Fibroblast of villous mesenchyme (primary cell): ENCODE measurements around the gene TLR4. TPM values are rescaled to one million over a fixed set of nuclear protein-coding genes. Genes with fewer than 3 reads are reported as not detected.

ENCODE experiments used
- DNase-seq: peaks from one replicate; pipeline ENCODE4 v3.0.0-alpha.2; 2010; ENCODE audit warnings: low read depth
- H3K4me3 ChIP-seq: 2 replicates; pipeline ENCODE4 v1.5.1; 2011; ENCODE audit warnings: low read depth, mild to moderate bottlenecking, low read length
- CTCF ChIP-seq: IDR thresholded peaks from 2 replicates; pipeline ENCODE4 v1.5.1; 2012; ENCODE audit warnings: low read depth, mild to moderate bottlenecking, low read length; ENCODE audit not compliant: insufficient read depth
- total RNA-seq: library from RNA; depleted of rRNA; stranded (reverse); fragments of >200 nt; gene quantifications from 2 replicates; pipeline ENCODE4 v1.2.3, GENCODE V29; 2012

Gene TLR4
- total RNA-seq, 1 donor: 18.1 TPM

- H3K4me3 ChIP-seq: no peak overlapping the region
- DNase-seq: no peak
- no peak for TF ChIP-seq CTCF
Observed at GRCh38 chr9:117739624-117740347, 35.6 kb downstream of the TLR4 start.

DNA sequence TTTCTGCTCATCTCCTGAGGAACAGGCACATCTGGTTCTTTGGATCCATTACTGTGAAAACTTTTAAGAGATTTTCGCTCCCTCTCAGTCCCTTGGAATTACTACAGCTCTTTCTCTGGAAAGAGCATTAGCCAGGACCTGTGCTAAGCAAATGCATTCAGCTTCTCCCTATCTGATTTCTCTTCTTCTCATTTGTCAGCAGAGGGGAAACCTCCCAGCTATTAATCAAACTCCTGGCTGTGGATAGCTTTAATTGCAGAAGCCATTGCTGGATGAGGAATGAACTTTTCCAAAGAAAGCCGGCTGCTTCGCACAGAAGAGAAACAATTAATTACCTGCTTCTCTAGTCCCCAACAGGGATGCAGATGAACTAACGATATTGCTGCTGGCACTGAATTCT lies 37.9 kb downstream of the TLR4 start:
- DNase-seq: no peak
- no peak overlapping the region for H3K4me3 ChIP-seq
- no peak for TF ChIP-seq CTCF

DNA sequence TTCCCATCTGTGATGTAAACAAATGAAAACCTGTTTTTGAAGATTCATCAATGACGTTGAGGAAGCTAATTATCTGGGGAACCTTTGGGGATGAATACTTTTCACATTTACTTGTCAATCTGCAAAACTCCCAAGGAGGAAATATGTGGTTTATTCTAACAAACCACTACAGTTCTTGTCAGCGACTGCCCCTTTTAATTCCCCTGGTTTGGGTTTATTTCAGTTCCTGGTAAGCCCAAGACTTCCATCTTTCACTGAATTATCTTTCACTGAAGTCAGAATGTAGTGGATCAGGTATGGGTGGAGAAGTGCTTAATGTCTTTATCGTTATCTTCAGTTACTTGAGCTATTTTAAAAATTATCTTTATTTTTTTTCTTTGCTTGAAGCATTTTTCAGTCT lies 40.2 kb downstream of the TLR4 start:
- H3K4me3 ChIP-seq: no peak overlapping the region
- DNase-seq: no peak

DNA sequence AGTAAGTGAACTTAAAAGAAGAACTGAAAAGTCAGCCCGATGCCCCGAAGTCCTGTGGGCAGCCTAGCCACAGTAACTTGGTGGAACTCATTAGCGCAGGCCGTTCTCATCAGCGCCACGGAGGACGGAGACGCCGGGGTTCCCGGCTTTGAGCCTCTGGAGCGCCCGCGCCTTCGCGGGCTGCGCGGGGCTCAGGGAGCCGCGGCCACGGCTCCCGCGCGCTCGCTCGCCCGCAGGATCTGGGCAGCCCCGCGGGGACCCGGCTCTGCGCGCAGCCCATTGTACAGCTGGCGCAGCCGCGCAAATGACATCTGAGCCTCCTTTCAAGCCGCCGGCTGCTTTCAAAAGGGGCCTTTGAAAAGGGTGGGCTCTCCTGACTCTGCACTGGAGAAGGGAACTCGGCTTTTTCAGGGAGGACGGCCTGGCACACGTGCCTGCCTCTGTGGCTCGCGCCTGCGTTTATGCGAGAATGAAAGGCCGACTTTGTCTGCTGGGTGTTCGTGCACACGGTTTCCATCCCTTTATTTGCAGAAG lies 40.7 kb downstream of the TLR4 start:
- no peak for DNase-seq
- peak overlapping the region; percentile 34 for H3K4me3 ChIP-seq
- TF ChIP-seq CTCF: no peak

More for the DNA sequence above, 40.2 kb downstream of the TLR4 start:
- TF ChIP-seq CTCF: no peak

GRCh38 chr9:117745598-117745997 lies 41.4 kb downstream of the TLR4 start:
- H3K4me3 ChIP-seq: no peak overlapping the region
- no peak for TF ChIP-seq CTCF
- no peak for DNase-seq

DNA sequence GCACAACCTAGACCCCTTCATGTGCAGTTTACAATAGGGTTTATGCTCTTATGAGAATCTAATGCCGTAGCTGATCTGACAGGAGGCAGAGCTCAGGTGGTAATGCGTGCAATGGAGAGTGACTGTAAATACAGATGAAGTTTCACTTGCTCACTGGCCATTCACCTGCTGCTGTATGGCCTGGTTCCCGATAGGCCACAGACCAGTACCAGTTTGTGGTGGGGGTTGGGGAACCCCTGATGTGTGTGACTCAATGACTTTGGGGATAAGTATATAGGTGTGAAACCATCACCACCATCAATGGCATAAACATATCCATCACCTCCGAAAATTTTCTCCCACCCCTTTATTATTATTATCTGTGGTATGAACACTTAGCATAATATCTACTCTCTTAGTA lies 42.1 kb downstream of the TLR4 start:
- no peak for TF ChIP-seq CTCF
- H3K4me3 ChIP-seq: no peak overlapping the region
- no peak for DNase-seq
